HG02973 (cell line): Measurements from ENCODE around the gene COX7B.
"Not testable (repeated sequence)": the region's sequence is repeated elsewhere in the genome, so short reads cannot be mapped to it uniquely, and the experiment has no call there.

ENCODE experiments used
- ATAC-seq: cut with Tn5 transposase; IDR thresholded peaks from one replicate; pipeline ENCODE4 v1.9.1; 2021; ENCODE audit warnings: moderate library complexity; ENCODE audit not compliant: unreplicated experiment

COX7B gene

GRCh38 chrX:77945031-77945430 is 45.8 kb downstream of the COX7B start:
- not testable (repeated sequence) for ATAC-seq

- ATAC-seq, result no peak
Measured at GRCh38 chrX:77945910-77946545, 46.8 kb downstream of the COX7B start.

- ATAC-seq, result no peak
Measured at GRCh38 chrX:77946571-77946970, 47.3 kb downstream of the COX7B start.

- no peak for ATAC-seq
Measured at GRCh38 chrX:77949840-77950239, 50.6 kb downstream of the COX7B start.

- ATAC-seq, result no peak
Measured at GRCh38 chrX:77952173-77952572, 52.9 kb downstream of the COX7B start.

- no peak for ATAC-seq
Measured at GRCh38 chrX:77953302-77953701, 54.0 kb downstream of the COX7B start.

GRCh38 chrX:77953708-77954107 is 54.4 kb downstream of the COX7B start:
- ATAC-seq, result no peak
